ENCODE results near the gene PBLD.
"Not testable (repeated sequence)": the region's sequence is repeated elsewhere in the genome, so short reads cannot be mapped to it uniquely, and the experiment has no call there.

The PBLD gene

GRCh38 chr10:68330852-68331454 lies 1.8 kb downstream of the PBLD start:
- no peak for DNase-seq

GRCh38 chr10:68329506-68329861 lies 3.2 kb downstream of the PBLD start:
- DNase-seq: no peak

GRCh38 chr10:68327889-68328786 lies 4.6 kb downstream of the PBLD start:
- no peak for DNase-seq

- not testable (repeated sequence) for DNase-seq
Observed at GRCh38 chr10:68324396-68324795, 8.3 kb downstream of the PBLD start.

DNA sequence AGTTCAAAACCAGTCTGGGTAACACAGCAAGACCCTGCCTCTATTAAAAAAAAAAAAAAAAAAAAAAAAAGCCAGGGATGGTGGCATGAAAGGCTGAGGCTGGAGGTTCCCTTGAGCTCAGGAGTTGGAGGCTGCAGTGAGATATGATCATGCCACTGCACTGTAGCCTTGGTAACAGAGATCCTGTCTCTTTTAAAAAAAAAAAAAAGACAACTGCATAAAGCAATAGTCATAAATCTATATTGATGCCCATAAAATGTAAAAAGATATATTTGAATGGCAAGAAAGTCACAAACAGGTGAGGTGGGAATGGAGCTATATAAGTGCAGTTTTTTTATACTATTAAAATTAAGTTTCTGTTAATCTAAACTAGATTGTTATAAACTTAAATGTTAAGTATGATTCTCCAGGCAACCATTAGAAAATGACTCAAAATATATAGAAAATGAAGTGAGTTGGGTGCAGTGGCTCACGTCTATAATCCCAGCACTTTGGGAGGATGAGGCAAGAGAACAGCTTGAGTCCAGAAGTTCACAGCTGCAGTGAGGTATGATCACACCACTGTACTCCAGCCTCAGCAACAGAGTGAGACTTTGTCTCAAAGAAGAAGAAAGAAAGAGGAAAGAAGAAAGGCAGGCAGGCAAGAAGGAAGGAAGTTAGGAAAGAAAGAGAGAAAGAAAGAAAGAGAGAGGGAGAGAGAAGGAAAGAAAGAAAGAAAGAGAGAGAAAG lies 14.2 kb downstream of the PBLD start:
- no peak for DNase-seq

GRCh38 chr10:68315582-68315981 lies 17.1 kb downstream of the PBLD start:
- no peak for DNase-seq

DNA sequence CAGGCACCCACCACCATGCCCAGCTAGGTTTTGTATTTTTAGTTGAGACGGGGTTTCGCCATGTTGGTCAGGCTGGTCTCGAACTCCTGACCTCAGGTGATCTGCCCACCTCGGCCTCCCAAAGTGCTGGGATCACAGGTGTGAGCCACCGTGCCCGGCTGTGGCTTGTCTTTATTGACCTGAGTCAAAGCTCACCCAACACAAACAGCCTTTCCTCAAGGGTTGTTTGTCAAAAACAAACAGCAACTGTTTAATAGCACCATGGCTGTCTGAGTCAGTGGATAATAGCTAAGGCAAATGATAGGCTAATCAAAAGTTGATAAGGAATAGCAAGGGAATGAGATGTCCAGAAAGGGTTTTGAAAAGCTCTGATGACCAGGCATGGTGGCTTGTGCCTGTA lies 17.8 kb downstream of the PBLD start:
- DNase-seq: not testable (repeated sequence)

DNA sequence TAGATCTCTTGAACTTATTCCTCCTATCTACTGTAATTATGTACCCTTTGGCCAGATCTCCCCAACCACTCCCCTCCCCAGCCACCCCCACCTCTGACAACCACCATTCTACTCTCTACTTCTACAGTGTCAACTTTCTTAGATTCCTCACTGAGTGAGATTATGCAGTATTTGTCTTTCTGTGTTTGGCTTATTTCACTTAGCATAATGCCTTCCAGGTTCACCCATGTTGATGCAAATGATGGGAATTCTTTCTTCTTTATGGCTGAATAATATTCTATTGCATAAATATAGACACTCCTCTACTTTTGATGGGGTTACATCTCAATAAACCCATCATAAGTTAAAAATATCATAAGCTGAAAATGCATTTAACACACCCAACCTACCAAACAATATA lies 22.2 kb downstream of the PBLD start:
- DNase-seq: no peak

- no peak for DNase-seq
Observed at GRCh38 chr10:68305854-68306253, 26.9 kb downstream of the PBLD start.

DNA sequence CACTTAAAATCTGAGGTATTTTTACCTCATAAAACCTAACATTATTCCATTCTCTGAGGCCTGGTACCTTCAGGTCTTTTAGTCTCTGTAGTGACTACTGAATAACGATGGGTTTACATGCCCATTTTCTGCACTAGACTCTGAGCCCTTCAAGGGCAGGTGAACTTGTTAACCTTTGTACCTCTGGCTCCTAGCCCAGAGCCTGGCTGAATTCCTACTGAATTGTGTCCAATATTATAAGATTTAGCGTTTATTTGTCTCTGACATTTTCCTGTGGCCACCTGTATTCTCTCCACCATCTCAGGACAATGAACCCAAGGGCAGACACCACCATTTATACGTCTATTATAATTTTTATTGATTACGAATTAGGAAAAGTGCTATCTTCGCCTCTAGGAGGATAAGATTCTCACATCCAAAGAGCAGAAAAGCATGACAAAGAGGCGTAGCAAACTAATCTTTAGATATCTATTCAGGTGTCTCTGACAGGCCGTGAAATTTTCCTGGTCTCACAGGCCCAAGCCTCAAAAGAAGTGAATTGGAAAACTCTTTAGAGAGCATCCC lies 28.8 kb downstream of the PBLD start:
- DNase-seq: no peak

DNA sequence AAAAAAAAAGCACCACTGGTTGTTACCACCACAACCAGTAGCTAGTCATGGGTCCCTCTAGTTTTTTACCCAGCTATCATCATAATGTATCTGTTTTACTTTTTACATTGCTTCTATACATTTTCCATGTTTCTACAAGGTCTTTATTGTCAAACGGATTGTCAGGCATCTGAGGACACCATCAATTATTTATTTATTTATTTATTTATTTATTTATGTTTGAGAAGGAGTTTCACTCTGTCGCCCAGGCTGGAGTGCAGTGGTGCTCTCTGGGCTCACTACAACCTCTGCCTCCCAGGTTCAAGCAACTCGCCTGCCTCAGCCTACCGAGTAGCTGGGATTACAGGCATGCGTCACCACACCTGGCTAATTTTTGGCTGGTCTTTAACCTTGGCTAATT lies 29.9 kb downstream of the PBLD start:
- no peak for DNase-seq

DNA sequence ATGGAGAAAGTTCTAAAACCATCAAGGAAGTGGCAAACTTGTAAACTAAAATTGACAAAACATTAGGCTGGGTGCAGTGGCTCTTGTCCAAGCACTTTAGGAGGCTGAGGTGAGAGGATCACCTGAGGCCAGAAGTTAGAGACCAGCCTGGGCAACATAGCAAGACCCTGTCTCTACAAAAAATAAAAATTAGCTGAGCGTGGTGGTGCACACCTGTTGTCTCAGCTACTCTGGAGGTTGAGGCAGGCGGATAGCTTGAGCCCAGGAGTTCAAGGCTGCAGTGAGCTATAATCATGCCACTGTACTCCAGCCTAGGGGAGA lies 30.3 kb downstream of the PBLD start:
- no peak for DNase-seq

DNA sequence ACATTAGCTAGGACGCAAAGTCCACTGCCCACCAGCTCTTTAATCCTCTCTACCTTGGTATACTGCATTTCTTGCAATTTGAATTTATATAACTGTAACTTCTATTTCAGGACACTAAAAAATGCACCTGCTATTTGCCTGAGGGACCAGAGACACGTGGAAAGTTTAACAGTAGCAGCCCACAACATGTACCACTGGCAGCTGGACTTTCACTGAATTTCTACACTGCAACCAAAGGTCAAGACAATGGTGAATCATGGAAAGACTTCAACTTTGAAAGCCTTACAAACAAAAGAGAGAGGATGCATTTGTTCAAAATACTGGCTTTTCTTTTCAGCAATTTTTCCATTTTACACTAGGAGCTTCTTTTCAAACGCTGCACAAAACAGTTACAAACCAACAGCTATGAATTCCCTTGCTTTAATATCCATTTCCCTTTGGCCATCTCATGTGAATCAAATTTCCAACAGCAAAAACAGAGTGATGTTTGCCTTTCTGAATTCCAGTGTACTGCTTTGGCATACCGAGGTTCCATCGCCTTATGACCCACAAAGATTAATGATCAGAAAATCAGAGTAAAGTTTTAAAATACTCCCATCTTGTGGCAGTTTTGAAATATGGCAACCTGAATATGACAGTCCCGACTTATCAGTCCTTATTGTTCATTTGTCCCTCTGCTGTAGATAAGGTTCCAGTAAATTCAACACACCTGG lies 30.8 kb downstream of the PBLD start:
- DNase-seq: peak in 1 of 2 donors; percentile 36

DNA sequence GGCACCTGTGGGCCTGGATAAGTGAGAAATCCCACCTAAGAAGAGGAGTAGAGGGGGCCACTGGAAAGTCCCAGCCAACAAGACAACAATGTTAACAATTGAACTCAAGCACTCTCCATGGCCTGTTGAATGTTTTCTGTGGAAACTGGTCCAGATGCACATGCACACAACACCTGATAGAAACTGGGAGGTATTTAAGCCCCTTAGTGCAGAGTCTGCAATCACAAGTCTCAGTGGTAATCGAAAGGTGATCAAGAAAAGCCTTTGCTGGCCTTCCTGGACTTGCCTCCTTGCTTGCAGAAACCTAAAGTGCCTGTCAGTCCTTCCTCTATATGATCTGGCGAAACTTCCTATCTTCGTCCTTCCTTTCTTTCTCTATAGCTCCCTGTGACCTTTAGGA lies 31.4 kb downstream of the PBLD start:
- DNase-seq: no peak

GRCh38 chr10:68296843-68297663 lies 35.7 kb downstream of the PBLD start:
- DNase-seq: no peak

GRCh38 chr10:68290736-68291135 lies 42.0 kb downstream of the PBLD start:
- DNase-seq: no peak

DNA sequence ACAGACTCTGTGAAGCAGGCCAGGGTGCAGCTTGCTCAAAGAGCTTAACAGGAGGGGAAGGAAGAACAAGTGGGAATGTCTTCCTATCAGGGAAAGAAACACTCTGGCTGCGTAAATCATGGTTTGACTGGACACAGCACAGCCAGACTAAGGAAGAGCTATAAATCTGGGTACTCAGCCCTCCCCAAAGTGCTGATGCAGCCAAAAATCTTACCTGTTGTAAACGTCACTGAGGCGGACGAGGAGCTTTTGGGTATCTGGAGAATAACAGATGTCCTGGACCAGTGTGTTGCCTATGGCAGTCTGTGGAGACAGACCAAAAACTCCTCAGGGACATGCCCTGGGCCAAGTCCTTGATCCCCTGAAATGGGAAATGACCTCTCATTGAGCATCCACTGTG lies 44.0 kb downstream of the PBLD start:
- DNase-seq: no peak

- DNase-seq: no peak
Observed at GRCh38 chr10:68284062-68285001, 48.4 kb downstream of the PBLD start.

DNA sequence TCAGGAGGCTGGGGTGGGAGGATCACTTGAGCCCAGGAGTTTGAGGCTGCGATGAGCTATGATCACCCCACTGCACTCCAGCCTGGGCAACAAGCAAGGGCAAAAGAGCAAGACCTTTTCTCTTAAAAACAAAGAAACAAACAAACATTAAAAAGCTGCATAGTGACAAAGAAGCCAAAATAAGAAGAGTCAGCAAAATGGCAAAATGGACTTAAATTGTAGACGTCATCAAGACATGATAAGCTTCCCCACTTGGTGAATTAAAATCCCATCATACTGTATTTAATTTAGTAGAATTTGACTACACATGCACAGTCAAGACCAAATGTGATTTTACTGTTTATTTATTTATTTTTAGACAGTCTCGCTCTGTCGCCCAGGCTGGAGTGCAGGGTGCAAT lies 52.0 kb downstream of the PBLD start:
- no peak for DNase-seq

- DNase-seq: not testable (repeated sequence)
Observed at GRCh38 chr10:68278906-68279753, 53.6 kb downstream of the PBLD start.

Data from CD4-positive, alpha-beta T cell treated with Interleukin-4 for 1 hour (primary cell).